GM21529 (cell line): ENCODE measurements around the gene SEMA7A.
A peak's percentile ranks its signal among the peaks of the same experiment; 100 is the strongest.
"Not testable (repeated sequence)": the region's sequence is repeated elsewhere in the genome, so short reads cannot be mapped to it uniquely, and the experiment has no call there.

Source experiments
- ATAC-seq: cut with Tn5 transposase; IDR thresholded peaks from one replicate; pipeline ENCODE4 v1.9.1; 2021; ENCODE audit not compliant: unreplicated experiment

SEMA7A gene

DNA sequence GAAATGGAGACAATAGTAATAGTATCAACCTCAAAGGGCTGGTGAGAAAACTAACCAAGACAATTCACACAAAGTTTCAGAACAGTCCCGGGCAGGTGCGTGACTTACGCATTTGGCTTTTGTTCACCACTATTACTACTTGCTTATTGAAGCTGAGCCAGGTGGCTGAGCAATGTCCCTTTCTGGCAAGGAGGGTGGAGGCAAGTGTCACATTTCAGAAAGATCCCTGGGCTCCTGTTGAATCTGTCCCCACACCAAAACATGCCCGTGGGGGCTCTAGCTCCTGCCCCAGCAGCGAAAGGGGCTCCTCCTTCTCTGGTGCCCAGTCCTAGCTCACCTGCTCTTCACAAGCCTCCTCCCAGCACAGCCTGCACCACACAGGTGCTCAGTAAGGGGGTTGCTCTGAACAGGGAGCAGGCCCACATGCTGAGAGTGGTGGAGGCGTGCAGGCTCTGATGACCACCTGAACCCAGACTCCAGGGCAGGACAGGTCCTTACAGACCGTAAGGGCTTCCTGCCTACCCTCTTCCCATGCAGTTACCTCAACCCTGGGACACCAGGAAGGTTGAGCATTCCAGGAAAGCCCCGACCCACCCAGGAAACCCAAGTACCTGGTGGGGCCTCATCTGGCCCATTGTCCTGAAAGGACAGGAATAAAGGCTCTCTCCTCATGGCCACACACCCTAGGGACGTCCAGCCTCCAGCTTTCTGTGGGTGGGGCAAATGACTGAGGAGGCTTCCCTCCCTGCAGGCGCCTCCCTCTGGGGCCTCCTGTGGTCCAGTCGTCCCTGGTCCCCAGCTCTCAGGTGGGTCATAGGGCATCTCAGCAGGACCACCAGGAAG is 32.6 kb downstream of the SEMA7A start:
- no peak for ATAC-seq

DNA sequence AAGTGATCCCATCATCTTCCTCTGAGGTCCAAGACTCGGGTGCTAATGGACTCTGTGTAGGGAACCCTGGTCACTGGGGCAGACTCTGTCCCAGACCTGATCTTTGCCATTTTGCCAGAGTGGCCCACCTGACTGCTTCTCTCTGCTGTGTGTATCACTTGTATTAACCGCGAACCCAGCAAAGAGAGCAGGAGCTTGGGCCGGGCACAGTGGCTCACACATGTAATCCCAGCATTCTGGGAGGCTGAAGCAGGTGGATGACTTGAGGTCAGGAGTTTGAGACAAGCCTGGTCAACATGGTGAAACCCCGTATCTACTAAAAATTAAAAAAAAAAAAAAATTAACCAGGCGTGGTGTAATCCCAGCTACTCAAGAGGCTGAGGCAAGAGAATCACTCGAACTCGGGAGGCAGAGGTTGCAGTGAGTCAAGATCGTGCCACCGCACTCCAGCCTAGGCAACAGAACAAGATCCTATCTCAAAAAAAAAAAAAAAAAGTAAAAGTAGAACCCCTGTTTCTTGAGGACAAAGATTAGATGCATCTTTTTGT is 33.4 kb downstream of the SEMA7A start:
- no peak for ATAC-seq

DNA sequence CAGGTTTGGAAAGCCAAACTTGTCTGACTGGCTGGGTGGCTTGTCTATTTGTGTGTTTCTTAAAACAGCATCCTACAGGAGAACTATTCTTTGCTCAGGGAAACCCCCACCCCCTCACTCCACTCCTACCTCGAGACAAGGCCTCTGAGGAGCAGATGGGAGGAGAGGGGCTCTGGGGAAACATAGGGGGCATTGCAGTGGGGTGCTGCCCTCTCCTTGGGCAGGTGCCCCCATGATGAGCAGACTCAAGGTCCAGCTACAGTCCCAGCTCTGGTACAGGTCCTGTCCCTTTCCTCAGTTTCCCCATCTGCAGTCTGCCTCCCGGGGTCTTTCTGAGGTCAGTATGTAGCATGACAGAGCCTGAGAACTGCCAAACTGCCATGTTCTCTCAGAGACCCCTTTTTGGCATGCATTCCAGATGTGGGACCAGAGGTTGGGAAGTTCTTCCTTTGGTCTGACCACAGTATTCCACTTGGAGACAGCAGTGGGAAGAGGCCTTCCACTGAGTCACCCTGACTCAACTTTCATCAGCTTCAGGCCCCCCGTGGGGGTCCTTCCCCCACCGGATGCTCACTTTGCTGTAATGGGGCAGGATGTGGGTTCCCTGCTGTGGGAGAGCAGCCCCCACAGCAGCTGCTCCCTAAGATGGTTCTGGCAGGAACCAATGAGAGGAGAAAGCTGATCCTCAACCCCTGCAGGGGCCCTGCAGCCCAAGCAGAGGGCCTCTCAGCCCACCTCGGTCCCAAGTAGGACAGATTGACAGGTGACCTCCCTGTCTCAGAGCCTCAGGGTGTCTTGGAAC is 34.0 kb downstream of the SEMA7A start:
- no peak for ATAC-seq

DNA sequence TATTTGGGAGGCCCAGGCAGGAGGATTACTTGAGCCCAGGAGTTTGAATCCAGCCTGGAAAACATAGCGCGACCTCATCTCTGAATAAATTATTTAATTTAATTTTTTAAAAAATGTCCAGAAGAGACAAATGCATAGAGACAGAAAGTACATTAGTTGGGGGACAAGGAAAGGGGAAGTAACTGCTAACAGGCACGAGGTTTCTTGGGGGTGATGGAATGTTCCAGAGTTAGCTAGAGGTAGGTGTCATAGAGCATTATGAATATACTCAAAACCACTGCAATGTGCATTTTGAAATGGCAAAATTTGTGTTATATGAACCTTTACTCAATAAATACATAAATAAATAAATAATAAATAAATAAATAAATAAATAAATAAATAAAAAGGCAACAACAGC is 34.7 kb downstream of the SEMA7A start:
- ATAC-seq = no peak

DNA sequence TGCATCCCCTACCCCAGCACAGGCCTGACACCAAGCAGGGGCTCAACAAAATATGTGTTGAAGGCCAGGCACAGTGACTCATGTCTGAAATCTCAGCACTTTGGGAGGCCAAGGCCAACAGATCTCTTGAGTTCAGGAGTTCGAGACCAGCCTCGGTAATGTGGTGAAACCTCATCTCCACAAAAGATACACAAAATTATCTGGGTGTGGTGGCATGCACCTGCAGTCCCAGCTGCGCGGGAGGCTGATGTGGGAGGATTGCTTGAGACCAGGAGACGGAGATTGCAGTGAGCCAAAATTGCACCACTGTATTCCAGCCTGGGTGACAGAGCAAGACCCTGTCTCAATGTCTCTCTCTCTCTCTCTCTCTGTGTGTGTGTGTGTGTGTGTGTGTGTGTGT is 35.6 kb downstream of the SEMA7A start:
- no peak for ATAC-seq

DNA sequence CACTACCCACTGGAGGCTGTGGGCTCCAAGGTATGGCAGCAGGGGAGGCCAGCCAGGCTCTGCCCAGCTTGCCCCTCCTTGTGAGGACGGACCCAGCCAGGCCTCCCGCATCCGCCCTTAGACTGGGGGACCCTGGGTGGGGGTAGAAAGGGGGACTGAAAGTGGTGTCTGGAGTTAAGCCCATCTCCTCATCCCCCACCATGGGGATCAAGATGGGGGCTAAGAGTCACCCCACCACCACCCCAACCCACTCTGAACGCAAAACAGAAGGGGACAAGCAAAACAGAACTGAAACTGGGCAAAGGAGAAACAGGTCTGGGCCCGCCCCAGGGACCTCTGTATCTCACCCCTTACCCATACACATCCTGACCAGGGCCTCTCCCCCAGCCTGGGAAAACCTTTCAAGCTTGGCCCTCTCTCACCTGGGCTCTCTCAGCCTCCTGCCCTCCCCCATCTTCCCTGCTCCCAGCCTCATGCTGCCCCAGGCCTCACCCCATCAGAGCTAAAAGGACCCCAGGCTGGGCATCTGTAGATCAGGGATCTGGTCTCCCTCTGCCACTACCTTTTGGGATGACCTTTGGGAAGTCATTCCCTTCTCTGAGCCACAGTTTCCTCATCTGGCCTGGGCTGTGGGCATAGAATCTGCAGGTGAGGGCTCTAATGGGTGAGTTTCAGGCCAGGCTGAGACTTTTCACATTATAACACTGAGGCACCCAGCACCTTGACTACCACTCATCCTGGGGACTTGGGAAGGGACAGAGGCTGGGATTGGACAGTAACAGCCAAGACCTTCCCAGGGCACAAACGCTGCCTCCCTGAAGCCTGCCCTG is 36.3 kb downstream of the SEMA7A start:
- ATAC-seq = no peak

DNA sequence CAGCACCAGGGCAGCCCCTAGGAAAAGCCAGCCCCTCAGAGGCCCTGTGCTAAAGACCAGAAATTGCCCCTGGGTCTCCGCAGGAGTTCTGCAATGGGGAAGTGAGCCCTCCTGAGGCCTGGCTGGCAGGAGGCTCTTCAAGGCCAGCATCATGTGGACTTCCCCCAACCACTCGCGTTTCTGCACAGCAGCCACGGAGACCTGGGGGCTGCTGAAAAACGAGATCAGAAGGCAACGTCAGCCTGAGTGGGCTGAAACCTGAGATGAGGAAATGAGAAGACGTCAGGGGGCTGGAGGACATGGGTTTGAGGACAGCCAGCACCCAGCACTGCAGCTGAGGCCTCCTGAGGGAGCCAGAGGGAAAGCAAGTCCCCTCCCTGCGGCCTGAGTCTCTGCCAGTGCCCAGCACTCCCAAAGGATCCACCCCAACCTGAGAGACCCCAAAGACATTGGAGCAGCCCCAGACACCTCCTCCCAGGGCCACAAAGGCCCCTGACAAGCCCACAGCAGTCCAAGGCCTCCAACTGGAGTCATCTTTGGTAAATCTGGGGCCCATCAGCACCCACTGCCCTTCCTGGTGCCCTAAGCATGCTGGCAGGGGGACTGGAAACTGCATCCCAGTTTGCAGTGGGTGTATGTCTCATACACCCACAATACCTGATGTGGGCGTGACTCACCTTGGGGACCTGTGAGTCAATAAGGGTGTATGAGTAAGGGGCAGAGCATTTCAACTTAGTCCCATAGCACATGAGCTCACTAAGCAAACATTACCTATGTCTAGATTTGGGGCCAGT is 37.1 kb downstream of the SEMA7A start:
- ATAC-seq = peak; percentile 38

DNA sequence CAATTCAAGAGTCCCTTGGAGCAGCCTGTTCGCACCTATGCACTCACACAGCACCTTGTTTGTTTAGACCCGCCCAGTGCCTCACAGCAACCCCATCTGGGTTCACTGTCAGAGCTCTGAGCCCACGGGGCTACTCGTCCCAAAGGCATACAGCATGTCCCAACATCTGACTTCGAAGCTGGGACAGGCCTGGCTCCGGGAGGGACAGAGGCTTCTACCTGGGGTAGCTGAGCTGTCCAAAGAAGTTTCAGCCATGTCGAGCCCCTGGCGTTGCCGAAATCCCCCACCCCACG is 37.7 kb downstream of the SEMA7A start:
- ATAC-seq = peak; percentile 4

DNA sequence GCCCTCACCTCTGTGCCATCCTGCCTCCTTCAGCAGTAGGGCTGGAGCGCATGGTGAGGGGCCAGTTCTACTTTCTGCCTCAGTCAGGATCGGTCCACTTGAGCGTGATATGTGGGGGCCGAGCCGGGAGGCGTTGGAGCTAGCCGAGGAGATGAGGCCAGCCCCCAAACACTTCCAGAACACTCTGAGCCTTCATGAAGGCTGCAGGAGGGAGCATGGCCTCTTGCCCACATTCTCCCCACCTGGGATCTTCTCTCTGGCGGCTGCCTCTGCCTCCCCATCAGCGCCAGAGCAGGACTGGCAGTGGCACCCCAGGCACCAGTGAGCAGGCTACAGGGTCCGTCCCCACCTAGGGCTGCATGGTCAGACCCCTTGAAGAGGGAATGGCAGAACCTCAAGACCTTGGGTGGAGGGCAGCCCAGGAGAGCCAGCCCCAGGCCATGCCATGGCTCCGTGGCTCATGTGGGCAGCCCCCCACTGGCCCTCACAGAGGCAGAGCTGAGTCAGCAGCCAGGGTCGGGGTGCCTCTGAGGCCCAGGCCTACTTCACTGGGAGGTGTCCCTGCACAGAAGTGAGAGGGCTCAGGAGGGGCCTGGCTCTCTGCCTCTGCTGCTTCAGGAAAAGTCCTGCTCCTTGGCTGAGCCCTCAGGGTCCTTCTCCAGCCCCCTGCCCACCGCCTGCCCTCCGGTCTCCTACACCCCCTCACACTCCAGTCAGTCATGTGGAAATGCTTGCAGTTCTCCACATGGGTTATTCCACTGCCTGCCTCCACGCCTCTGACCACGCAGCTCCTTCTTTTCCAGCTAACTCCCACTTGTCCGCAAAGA is 38.2 kb downstream of the SEMA7A start:
- no peak for ATAC-seq

DNA sequence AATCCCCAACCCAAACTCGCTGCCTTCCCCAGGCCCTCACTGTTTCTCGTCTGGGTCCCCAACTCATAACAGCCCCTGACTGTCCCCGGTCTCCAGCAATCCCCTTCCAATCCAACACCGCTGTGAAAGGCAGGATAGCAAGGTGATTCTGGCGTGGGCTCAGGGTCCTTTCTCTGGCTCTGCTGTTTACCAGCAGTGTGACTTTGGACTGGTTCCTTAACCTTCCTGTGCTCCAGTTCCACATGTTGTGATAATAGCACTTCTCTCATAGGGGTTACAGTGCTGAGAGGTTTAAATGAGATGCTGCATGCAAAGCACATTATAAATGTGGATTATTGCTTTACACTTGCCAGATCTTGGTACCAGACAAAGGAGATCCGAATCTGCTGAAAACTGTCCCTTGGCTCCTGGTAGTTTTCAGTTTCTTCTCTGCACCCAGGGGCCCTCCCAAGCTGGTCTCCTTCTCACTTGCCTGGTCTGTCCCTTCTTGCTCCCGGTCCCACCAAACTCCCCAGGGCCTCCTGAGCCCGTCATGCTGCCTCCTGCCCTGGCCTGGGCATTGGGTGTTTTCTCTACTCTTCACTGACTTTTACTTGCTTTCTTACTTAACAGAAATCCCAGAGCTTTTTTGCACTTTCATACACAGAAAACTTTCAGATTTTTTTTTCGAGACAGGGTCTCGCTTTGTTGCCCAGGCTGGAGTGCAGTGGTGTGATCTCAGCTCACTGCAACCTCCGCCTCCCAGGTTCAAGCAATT is 39.5 kb downstream of the SEMA7A start:
- no peak for ATAC-seq

DNA sequence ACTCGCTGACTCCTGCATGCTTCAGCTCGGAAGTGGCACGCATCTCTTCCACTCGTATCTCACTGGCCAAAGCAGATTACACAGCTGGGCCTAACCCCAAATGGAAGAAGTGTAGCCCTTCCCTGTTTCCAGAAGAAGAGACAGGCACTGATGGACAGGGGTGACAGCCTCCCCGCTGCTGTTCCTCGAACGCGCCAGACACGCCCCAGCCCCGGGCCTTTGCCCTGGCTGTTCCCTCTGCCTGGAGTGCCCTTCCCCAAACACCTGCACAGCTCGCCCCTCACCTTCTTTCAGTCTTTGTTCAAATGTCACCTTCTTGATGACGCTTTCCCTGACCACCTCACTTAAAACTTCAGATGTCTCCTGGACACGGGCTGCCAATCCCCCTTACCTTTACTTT is 40.3 kb downstream of the SEMA7A start:
- ATAC-seq = no peak

DNA sequence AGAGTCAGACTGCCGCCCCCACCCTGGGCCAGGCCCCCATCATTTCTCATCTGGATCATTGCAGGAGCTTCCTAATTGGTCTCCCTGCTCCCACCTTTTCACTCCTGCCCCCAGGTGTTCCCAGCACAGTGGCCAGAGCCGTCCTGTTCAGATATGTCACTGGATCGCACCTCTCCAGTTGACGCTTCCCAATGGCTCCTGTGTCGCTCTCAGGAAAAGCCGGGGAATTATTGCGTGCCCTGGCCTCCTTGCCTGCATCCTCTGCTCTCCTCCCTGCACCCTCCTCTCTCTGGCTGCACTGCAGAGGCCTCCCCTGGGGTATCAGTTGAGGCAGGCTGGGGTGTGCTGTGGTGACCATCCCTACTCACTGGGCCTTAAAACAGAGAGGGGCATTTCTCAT is 40.9 kb downstream of the SEMA7A start:
- no peak for ATAC-seq

DNA sequence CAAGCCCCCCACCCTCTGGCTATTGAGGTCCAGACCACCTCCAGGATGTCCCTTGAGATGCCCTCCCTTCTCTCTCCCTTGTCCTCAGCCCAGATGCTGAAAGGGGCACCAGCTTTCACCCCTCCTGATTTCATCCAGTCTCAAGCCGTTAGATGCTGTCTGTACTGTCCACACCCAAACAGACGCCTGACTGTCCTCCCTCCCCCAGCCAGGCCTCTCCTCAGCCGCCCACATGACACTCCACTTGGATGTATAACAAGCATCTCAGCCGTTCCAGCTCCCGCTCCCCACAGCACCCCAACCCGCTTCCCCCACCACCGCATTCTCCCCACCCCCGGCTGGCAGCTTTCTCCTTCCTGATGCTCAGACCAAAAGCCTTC is 41.3 kb downstream of the SEMA7A start:
- ATAC-seq = no peak

DNA sequence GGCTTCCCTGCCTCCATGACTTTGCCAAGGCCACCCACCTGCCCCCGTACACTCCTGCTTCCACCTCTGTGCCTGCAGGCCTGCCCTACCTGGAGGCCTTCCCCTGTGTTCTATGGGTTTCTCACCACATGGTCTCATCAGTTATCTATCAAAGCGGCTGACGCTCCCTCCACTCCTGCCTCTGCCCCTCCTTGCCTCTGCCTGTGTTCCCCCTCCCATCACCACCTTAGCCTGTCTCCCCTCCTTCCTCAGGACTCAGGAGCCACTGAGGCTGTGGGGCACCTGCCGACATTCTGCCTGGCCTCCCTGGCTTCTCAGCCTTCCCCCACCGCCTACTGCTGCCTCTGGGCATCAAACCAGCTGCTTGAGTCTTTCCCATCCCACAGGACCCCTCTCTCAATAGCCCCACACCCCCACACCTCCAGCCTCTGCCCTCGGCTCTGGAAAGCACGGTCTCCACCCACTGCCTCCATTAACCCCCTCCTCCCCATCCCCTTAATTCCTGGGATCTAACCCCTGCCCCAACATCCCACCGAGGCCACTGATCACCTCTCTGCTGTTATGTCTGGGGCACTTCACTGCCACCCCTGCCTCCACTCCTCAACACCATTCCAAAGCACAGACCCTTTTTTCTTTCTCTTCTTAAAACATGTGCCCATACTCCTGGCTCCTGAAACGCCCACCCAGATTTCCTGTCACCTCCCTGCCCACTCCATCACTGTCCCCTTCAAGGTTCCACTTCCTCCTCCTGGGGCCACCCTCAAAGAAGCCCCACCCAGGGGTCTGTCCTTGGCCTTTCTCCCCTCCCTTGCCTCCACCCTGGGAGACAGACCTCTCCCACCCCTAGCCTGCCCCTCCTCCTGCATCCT is 41.9 kb downstream of the SEMA7A start:
- ATAC-seq = no peak

DNA sequence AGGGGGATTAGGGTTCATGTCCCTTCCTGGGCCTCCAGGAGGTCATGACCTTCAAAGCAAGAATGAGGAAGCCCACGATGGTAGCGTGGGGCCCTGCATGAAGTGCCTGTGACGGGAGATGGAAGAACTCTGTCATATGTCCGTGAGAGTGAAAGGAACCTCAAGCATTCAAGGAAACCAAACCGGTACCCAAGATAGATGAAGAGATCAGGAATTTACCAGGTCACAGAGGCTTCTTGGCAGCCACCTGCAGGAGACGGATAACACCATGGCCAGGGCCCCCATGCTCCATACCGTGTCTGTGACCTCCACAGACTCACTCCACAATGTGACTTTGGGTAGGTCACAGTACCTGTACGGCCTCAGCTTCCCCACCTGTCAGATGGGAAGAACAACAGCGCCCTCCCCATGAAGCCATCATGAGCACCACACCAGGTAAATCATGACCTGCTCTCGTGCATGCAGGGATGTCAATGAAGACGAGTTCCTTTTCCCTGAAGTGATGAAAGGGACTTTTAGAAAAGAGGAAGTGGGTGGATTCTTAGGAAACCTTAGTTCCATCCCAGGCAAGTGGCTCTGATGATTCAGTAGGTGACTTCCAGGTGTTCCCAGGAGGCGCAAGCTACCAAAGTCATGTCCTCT is 43.0 kb downstream of the SEMA7A start:
- no peak for ATAC-seq

DNA sequence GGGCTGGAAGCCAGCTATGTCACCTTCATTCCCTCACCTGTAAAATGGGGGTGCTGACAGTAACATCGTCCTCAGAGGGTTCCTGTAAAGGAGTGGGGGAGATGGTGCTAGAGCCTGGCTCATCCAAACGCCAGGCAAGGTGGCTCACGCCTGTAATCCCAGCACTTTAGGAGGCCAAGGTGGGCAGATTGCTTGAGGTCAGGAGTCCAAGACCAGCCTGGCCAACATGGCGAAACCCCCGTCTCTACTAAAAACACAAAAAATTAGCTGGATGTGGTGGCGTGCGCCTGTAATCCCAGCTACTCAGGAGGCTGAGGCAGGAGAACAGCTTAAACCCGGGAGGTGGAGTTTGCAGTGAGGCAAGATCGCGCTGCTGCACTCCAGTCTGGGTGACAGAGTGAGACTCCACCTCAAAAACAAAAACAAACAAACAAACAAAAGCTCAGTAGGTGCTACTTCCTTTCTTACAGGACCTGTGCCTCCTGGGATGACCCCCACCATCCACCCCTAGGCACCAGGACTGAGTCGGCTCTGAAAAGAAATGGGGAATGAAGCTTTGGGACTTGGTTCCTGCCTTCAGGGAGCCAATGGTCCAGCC is 43.6 kb downstream of the SEMA7A start:
- ATAC-seq = not testable (repeated sequence)
